GM21381 (cell line): ENCODE measurements around the gene CD180.

Source experiments
- ATAC-seq: cut with Tn5 transposase; IDR thresholded peaks from one replicate; pipeline ENCODE4 v1.9.1; 2021; ENCODE audit warnings: mild to moderate bottlenecking, moderate library complexity; ENCODE audit not compliant: unreplicated experiment

The CD180 gene

DNA sequence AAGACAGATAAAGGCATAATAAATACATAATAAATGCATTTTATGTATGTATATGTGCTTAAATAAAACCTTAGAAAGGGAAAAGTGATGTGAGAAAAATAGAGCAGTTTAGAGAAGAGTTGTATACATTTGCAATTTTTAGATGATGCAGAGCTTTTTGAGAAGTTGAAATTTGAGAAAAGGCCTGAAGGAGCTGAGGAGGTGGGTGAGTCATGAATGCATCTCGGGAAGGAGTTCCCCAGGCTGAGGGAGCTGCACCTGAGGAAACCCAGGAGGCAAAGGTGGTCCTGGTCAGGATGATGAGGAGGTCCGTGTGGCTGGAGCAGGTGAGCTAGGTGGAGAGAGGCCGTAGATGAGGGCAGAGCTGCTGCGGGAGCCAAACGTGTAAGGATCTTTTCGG lies 17.4 kb upstream of the CD180 start:
- no peak for ATAC-seq

DNA sequence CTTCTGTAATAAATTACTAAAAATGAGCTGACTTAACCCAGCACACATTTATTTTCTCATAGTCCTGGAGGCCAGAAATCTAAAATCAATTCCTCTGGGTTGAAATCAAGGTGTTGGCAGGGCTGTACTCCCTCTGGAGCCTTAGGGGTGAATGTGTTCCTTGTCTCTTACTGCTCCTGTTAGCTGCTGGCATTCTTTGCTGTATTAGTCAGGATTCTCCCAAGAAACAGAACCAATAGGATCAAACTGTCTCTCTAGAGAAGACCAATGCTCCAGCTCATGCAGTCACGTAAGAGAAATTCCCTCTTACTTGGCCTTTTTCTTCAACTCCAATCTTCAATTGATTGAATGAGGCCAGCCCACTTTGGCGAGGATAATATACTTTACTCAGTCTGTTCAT lies 15.3 kb upstream of the CD180 start:
- no peak for ATAC-seq

DNA sequence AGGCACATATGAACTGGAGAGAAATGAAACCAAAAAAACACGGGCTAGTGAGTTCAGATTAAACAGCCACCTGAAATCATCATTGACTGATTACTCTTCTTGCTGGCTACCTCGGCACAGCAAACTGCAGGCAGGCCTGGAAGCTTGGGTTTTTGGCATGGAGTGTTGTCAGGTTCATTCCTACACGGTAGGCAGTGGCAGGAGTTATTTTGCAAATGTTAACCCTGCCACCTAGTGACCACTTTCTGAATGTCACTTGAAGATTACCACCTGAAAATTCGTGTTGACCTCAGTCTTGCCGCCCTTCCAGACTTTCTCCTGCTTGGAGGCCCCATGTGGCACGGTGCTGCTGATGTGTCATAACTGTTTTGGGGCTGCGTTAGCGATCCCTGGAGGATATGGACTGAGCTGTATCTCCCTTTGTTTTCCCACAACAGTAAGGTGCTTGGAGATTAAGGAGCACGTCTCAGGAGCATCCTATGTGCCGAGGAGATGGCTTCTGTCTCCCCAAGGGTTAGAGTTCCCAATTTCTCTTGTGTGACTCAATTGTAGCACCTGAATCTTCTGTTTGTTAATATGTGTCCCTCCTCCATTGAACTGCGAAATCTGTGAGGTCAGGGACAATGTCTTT lies 12.7 kb upstream of the CD180 start:
- no peak for ATAC-seq

DNA sequence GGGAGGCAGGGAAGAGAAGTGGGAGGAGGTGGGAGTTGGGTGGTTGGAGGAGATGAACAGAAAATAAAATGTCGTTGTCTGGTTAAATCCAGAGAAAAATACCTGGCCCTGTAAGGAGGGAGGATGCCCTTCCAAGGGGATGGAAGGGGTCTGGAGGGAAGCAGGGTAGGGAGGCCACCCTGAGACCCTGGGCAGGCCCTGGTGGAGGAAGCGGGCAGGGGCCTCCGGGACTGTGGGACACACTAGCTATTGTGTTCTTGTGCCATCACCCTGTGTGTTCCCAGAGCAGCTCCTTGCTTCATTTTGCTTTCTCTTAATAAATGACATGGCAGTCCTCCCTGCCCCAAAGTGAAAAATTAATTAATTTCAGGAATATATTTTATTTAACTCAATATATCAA lies 11.8 kb upstream of the CD180 start:
- no peak for ATAC-seq

DNA sequence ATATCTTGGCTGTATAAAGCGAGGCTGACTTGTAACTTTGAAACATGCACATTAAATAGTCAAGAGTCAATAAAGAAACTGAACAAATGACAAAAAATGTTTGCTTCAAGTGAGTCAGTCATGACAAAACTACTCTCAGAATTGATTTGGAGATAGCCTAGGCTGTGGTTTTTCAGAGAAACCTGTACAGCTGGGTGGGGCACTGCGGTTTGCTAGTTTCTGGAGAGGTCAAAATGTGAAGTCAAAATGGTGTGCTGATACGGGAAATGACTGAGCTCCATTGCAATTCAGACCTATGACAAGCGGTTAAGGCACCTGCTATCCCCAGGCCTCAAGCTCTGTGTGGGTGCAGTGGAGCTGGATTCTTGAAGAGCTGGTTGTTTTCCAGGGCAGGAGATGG lies 10.3 kb upstream of the CD180 start:
- ATAC-seq, result peak; percentile 77

GRCh38 chr5:67206461-67206860 lies 9.9 kb upstream of the CD180 start:
- peak; percentile 37 for ATAC-seq

DNA sequence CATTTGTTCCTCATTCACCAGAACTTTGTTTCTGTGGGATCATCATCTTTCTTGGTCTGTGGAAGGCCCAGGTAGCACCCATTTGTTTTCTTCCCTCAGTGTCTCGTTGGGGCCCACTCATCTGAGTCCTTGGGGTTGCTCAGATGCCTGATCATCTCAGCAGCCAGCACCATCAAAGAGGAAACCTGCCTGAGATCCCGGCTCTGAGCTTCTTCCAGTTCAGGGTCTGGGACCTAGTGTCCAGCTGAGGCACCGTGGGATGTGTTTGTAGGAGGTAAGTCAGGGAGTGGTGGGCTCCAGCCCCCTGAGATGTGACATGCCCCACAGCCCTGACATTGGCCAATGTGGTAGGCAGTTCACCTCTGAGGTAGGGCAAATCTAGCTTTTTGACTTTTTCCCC lies 9.4 kb upstream of the CD180 start:
- ATAC-seq, result no peak

GRCh38 chr5:67204821-67205220 lies 8.2 kb upstream of the CD180 start:
- no peak for ATAC-seq

- no peak for ATAC-seq
Observed at GRCh38 chr5:67203701-67204074, 7.1 kb upstream of the CD180 start.

GRCh38 chr5:67202828-67203227 lies 6.2 kb upstream of the CD180 start:
- ATAC-seq, result no peak

DNA sequence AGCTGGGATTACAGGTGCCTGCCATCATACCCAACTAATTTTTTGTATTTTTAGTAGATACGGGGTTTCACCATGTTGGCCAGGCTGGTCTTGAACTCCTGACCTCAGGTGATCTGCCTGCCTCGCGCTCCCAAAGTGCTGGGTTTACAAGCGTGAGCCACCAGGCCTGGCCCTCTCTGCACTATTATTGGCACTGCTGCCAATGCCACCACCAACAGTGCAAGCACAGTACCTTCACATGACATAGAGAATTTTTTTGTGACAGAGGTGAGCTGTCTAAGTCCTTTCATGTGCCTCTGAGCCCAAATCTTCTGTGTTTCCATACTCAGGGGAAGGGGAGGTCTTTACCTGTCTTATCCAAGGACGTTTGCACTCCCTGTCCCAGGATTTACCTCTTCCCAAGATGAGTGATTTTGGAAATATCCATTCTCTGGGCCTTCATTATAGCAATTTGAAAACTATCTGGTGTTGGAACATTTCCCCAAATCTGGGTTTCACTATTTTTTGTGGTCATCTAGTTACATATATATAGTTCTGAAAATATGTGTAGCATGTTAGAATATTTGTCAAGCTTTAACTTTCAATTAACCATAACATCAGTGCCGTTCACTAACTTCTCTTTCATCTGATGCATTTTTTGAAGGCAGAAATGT lies 5.4 kb upstream of the CD180 start:
- ATAC-seq, result peak; percentile 22

- ATAC-seq, result no peak
Observed at GRCh38 chr5:67200809-67201562, 4.4 kb upstream of the CD180 start.

- no peak for ATAC-seq
Observed at GRCh38 chr5:67199859-67200258, 3.3 kb upstream of the CD180 start.

DNA sequence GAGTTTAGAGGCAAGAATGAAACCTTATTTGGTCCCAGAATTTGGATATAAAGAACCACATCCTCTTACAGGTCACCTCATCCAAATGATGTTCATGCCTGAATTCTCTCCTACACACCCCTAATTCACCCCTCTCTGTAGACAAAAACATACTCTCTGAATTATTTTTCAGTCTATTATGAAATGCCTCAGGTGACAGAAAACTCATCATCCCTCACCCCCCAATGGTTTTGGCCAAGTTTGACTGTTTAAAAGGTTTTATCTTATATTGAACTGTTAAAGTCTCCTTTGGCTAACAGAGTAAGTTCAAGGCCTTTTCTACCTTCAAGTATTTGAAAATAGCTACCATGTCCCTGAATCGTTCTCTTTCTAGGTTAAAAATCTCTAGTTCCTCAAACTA lies 2.3 kb upstream of the CD180 start:
- no peak for ATAC-seq

- ATAC-seq, result no peak
Observed at GRCh38 chr5:67197536-67197935, 937 bp upstream of the CD180 start.

GRCh38 chr5:67195406-67196275 lies 958 bp downstream of the CD180 start:
- ATAC-seq, result no peak

DNA sequence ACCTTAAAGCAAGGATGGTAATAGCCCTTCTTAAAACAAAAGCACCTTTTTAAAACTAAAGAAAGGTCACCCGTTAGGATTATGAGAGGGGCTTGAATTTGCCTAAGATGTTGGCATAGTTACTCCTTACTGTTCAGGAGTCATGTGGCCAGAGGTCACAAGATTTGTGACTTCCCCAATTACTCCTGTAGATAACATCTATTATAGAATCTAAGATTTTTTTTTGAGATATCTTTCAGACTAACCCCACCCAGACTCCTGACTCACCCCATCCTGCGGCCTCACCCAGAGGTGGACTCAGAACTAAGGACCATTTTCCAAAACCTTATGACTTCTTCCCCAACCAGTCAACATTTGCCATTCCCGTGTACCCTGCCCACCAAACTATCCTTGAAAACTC lies 2.4 kb downstream of the CD180 start:
- no peak for ATAC-seq

DNA sequence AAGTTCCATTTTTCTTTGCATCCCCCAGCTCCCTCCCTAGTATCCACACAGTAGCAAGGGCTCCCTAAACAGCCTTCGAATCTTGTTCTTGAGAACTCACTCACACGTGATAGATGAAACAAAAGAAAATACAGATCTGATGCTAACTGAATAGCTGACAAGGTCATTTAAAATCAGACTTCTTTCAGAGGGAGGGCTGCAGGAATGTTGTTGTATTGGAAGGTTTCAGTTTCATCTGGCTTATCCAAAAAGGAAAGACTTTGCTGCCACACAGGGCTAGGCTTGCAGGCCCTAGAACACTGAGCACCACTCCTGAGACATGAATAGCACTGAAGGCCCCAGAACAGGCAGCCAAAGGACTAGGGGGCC lies 3.2 kb downstream of the CD180 start:
- ATAC-seq, result no peak

DNA sequence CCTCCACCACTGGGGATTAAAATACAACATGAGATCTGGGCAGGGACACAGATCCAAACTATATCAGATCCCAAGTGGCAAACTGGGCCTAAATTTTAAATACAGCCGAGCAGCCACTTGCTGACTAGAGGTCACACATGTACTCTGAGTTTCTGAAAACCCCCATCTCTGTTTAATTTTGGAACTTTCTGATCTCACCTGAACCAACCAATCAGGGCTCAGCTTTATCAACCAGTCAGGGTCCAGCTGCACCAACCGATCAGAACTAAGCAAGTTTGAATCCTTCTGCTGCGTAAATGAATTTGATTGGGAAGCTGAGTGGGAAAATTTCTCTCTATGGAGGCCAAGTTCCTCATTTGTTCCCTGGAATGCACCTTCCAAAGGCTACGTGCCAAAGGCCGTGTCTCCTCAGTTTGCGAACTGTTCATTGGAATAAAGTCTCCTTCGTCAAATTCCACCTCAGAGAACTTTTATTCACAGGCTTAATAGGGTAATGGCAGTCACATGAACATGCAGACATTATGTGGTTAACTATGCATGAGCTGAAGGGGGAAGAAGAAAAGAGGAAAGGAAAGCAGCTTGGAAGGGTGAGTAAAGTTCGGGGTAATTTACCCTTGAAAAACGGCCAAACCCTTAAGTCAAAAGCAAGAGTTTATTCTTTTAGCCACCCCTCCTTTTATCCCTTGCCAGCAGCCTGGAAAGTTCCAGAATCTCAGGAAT lies 3.7 kb downstream of the CD180 start:
- ATAC-seq, result no peak

DNA sequence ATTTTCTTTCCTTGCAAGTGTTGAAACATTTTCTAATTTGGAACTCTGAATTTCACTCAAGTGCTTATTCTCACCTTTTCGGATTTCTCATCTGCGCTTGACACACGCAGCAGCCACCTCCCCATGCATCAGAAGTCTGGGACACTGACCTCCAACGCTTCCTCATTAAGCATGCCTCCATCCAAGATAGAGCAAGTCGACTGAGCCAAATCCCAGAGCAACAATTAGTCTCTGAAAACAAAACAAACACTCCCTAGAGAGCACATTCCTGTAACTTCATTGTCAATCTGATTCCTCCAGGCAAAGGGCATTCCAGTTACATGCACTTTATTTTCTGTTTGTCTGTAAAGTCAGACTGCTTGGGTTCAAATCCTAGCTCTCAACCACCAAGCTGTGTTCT lies 5.7 kb downstream of the CD180 start:
- ATAC-seq, result no peak

GRCh38 chr5:67190410-67190809 lies 6.2 kb downstream of the CD180 start:
- no peak for ATAC-seq
